Neuron (in vitro differentiated cells): Measurements from ENCODE around the gene HS3ST5.
A peak's percentile ranks its signal among the peaks of the same experiment; 100 is the strongest.
"Not testable (repeated sequence)": the region's sequence is repeated elsewhere in the genome, so short reads cannot be mapped to it uniquely, and the experiment has no call there.

Experiments used
- H2AFZ ChIP-seq: one replicate; pipeline ENCODE4 v1.6.1; 2013; ENCODE audit warnings: low read depth, mild to moderate bottlenecking, inconsistent platforms, low read length, moderate library complexity
- H3K27me3 ChIP-seq: one replicate; pipeline ENCODE4 v1.6.1; 2013; ENCODE audit warnings: low read length; ENCODE audit not compliant: insufficient read depth
- H3K36me3 ChIP-seq: one replicate; pipeline ENCODE4 v1.6.1; 2013; ENCODE audit warnings: low read length; ENCODE audit not compliant: insufficient read depth
- H3K4me1 ChIP-seq: one replicate; pipeline ENCODE4 v1.6.1; 2013; ENCODE audit warnings: low read length; ENCODE audit not compliant: insufficient read depth
- H3K4me3 ChIP-seq: 2 replicates; pipeline ENCODE4 v1.5.1; 2013; ENCODE audit warnings: mild to moderate bottlenecking, low read length, moderate library complexity
- H3K9me3 ChIP-seq: one replicate; pipeline ENCODE4 v1.6.1; 2013; ENCODE audit warnings: low read length

Gene HS3ST5

GRCh38 chr6:114315831-114316595 lies 26.8 kb downstream of the HS3ST5 start:
- H2AFZ ChIP-seq: peak overlapping the region; percentile 48
- H3K27me3 ChIP-seq: no peaks in the 10 kb centered on the region
- peaks cover 6% of the 10 kb centered on the region for H3K4me1 ChIP-seq
- H3K9me3 ChIP-seq: no peaks in the 10 kb centered on the region
- H3K36me3 ChIP-seq: no peaks in the 10 kb centered on the region
- no peak overlapping the region for H3K4me3 ChIP-seq

GRCh38 chr6:114313816-114314215 lies 29.0 kb downstream of the HS3ST5 start:
- H3K9me3 ChIP-seq, H2AFZ ChIP-seq, H3K4me1 ChIP-seq, H3K27me3 ChIP-seq, H3K36me3 ChIP-seq, H3K4me3 ChIP-seq: not testable (repeated sequence)

DNA sequence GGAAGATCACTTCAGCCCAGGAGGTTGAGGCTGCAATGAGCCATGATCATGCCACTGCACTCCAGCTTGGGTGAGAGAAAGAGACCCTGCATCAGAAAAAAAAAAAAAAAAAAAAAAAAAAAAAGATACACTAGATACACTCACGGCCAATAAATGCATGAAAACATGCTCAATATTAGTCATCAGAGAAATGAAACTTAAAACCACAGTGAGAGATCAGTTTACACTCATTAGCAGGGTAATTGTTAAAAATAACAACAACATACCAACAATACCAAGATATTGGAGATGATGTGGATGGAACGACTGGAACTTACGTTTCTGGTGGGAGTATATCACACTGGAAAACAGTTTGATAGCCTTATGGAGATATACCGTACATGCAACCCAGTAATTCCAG lies 29.9 kb downstream of the HS3ST5 start:
- Histone ChIP-seq H2AFZ (no peak overlapping the region), H3K9me3 (no peaks in the 10 kb centered on the region), H3K4me3 (no peak overlapping the region), H3K4me1 (peaks cover 6% of the 10 kb centered on the region), H3K36me3 (no peaks in the 10 kb centered on the region), H3K27me3 (no peaks in the 10 kb centered on the region)

- no peaks in the 10 kb centered on the region for H3K27me3 ChIP-seq
- no peak overlapping the region for H3K4me3 ChIP-seq
- H3K36me3 ChIP-seq: no peaks in the 10 kb centered on the region
- no peaks in the 10 kb centered on the region for H3K9me3 ChIP-seq
- H2AFZ ChIP-seq: no peak overlapping the region
- H3K4me1 ChIP-seq: no peaks in the 10 kb centered on the region
Measured at GRCh38 chr6:114310053-114310452, 32.8 kb downstream of the HS3ST5 start.

DNA sequence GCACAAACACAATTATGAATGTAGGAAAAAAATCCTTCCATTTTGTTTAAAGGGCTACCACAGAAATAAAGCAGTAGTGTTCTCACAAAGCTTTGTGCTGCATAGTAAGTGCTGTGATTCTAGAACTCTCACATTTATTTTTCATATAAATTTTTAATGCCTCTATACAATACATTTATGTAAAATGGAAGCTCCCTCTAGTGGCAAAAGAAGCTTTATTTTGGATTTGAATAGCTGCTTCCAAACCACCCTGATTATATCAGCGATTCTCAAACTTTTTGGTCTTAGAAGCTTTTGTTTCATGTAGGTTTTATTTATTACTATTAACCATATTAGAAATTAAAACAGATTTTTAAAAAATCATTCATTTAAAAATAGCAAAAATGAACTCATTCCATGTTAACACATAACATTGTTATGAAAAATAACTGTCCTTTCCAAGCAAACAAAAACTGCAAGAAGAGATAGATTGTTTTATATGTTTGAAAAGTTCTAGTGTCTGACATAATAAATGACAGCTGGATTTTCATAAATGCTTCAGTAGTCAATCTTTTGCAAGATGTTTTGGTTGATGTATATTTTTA lies 38.4 kb downstream of the HS3ST5 start:
- Histone ChIP-seq H3K36me3 (no peaks in the 10 kb centered on the region), H3K27me3 (no peaks in the 10 kb centered on the region), H3K4me3 (no peak overlapping the region), H2AFZ (no peak overlapping the region), H3K9me3 (no peaks in the 10 kb centered on the region), H3K4me1 (no peaks in the 10 kb centered on the region)

DNA sequence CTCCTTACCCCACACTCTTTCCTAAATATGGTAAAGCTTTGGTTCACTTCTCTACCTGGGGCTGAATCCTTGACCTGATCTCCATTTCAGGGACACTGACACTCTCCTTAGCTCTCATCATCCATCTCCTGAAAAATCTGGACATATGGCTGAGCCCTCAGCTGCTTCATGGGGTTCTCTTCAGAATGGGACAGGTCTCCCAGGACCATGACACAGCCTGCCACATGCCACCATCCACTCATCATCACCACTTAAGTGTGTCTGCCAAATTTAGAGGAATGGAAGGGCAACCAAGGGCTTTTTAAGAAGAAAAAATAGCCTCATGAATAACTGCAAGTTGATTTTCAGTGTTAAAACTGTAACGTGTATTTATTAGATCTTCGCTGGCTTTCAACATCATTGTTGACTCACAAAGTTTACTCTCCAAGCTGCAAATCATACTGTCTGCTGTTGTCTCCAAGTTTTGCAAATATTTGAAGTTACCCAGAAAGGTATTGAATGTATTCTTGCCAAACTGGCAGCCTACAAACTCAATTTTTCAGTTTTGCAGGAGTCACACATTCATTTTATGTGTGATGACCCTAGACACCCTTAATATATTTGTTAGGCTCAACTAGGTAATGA lies 41.1 kb downstream of the HS3ST5 start:
- Histone ChIP-seq H3K27me3 (no peaks in the 10 kb centered on the region), H3K4me3 (no peak overlapping the region), H2AFZ (no peak overlapping the region), H3K9me3 (no peaks in the 10 kb centered on the region), H3K36me3 (no peaks in the 10 kb centered on the region), H3K4me1 (no peaks in the 10 kb centered on the region)

DNA sequence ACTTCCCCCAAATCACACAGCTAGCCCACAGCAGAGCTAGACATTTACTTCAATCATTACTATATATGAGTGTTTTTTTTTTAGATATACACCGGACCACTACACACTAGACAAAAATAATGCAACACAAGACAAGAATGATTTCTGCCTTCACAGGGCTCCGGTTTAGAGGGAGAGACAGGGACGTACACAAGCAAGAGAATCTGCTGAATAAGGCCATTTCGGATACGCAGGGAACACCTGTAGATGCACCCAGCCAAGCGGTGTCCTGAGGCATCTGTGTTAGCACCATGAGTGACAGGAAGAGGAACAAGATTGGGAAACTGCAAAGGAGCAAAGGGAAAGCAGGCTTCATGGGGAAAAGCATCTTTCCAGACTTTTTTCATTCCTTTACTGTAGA lies 45.7 kb downstream of the HS3ST5 start:
- Histone ChIP-seq H3K9me3 (no peaks in the 10 kb centered on the region), H3K4me3 (no peak overlapping the region), H3K4me1 (no peaks in the 10 kb centered on the region), H2AFZ (no peak overlapping the region), H3K36me3 (no peaks in the 10 kb centered on the region), H3K27me3 (no peaks in the 10 kb centered on the region)

GRCh38 chr6:114292431-114292830 lies 50.4 kb downstream of the HS3ST5 start:
- Histone ChIP-seq H3K4me3 (no peak overlapping the region), H3K27me3 (no peaks in the 10 kb centered on the region), H2AFZ (no peak overlapping the region), H3K4me1 (no peaks in the 10 kb centered on the region), H3K36me3 (no peaks in the 10 kb centered on the region), H3K9me3 (no peaks in the 10 kb centered on the region)

- no peaks in the 10 kb centered on the region for H3K9me3 ChIP-seq
- no peaks in the 10 kb centered on the region for H3K4me1 ChIP-seq
- no peaks in the 10 kb centered on the region for H3K27me3 ChIP-seq
- no peaks in the 10 kb centered on the region for H3K36me3 ChIP-seq
- H3K4me3 ChIP-seq: no peak overlapping the region
- H2AFZ ChIP-seq: no peak overlapping the region
Measured at GRCh38 chr6:114291428-114291827, 51.4 kb downstream of the HS3ST5 start.

GRCh38 chr6:114290864-114291263 lies 52.0 kb downstream of the HS3ST5 start:
- Histone ChIP-seq H3K27me3 (no peaks in the 10 kb centered on the region), H3K9me3 (no peaks in the 10 kb centered on the region), H3K4me1 (no peaks in the 10 kb centered on the region), H2AFZ (no peak overlapping the region), H3K36me3 (no peaks in the 10 kb centered on the region), H3K4me3 (no peak overlapping the region)

DNA sequence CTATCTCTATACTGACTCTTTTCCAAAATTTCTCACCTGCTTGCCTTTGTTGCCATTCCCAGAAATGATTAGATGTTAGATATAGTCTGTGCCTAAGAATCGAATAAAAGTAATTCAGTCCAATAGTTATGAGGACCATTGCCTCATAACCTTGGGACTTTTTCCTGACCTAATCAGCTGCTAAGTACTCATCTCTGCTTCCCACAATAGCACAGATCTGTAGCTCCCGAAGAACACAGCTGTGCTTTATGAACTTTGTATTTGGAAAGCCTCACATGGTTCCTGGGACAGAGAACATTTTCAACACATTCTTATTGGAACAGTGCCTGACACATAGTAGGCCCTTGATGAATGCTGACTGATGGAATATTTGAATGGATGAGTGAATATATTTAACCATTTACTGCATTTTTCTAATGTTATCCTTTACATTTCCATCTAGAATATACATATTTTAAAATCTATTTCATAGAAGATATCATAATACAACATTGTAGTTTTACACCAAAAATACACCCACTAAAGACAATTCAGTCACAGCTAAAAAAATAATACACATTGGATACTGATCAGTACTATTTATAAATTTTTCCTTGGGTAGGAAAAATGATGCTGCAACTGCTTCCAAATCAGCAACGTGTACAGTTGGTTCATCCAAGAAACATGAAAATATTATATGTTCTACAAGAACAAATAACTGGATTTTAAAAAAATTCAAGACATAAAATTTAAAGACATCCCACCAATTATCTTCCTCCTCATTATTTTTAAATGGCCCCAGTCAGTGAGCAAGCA lies 53.9 kb downstream of the HS3ST5 start:
- Histone ChIP-seq H3K36me3 (no peaks in the 10 kb centered on the region), H3K27me3 (no peaks in the 10 kb centered on the region), H3K4me1 (no peaks in the 10 kb centered on the region), H2AFZ (no peak overlapping the region), H3K4me3 (no peak overlapping the region), H3K9me3 (no peaks in the 10 kb centered on the region)

- no peaks in the 10 kb centered on the region for H3K27me3 ChIP-seq
- H2AFZ ChIP-seq: no peak overlapping the region
- no peaks in the 10 kb centered on the region for H3K36me3 ChIP-seq
- no peak overlapping the region for H3K4me3 ChIP-seq
- no peaks in the 10 kb centered on the region for H3K9me3 ChIP-seq
- H3K4me1 ChIP-seq: peaks cover 3% of the 10 kb centered on the region
Measured at GRCh38 chr6:114287461-114287860, 55.4 kb downstream of the HS3ST5 start.

DNA sequence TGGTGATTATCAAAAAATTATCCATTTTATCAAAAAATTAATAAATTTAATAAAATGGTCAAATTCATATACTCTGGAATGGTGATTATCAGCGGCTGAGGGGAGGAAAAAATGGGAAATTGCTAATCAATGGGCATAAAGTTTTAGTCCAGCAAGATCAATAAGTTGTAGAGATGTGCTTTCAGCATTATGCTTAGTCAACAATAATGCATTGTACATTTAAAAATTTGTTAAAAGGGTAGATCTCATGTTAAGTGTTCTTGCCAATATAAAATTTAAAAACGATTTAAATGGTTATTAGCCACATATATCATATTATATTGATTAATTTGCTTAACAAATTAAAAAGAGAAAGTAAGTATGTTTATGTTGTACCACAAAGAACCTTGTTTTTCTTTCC lies 56.6 kb downstream of the HS3ST5 start:
- no peaks in the 10 kb centered on the region for H3K27me3 ChIP-seq
- no peak overlapping the region for H3K4me3 ChIP-seq
- H3K36me3 ChIP-seq: no peaks in the 10 kb centered on the region
- no peaks in the 10 kb centered on the region for H3K9me3 ChIP-seq
- H3K4me1 ChIP-seq: peaks cover 14% of the 10 kb centered on the region
- no peak overlapping the region for H2AFZ ChIP-seq
